Osteocyte (in vitro differentiated cells): ENCODE results near the gene AADACL4. TPM values are rescaled to one million over a fixed set of nuclear protein-coding genes. Genes with fewer than 3 reads are reported as not detected.

Source experiments
- DNase-seq: peaks from one replicate; pipeline ENCODE4 v3.0.0; 2021; ENCODE audit warnings: mixed read lengths; ENCODE audit not compliant: unreplicated experiment; ENCODE audit errors: extremely low spot score
- H3K27ac Mint-ChIP-seq: one replicate; pipeline ENCODE4 v1.8.0; 2021; ENCODE audit warnings: mild to moderate bottlenecking, mixed read lengths; ENCODE audit not compliant: unreplicated experiment
- H3K27me3 Mint-ChIP-seq: one replicate; pipeline ENCODE4 v1.8.0; 2021; ENCODE audit warnings: mixed read lengths; ENCODE audit not compliant: unreplicated experiment
- H3K36me3 Mint-ChIP-seq: one replicate; pipeline ENCODE4 v1.8.0; 2021; ENCODE audit warnings: mixed read lengths; ENCODE audit not compliant: unreplicated experiment
- H3K4me1 Mint-ChIP-seq: one replicate; pipeline ENCODE4 v1.8.0; 2021; ENCODE audit warnings: mixed read lengths; ENCODE audit not compliant: unreplicated experiment
- H3K4me3 Mint-ChIP-seq: one replicate; pipeline ENCODE4 v1.8.0; 2021; ENCODE audit warnings: mild to moderate bottlenecking, moderate library complexity, mixed read lengths; ENCODE audit not compliant: unreplicated experiment
- H3K9me3 Mint-ChIP-seq: one replicate; pipeline ENCODE4 v1.8.0; 2021; ENCODE audit warnings: mixed read lengths; ENCODE audit not compliant: unreplicated experiment
- total RNA-seq: library from RNA; stranded (reverse); gene quantifications from 2 replicates; pipeline ENCODE4 v1.2.1, GENCODE V29; 2021
- TF ChIP-seq, protein P1 (sequence below): fragments of 200-600 bp; sonication (generic); IDR thresholded peaks from 2 replicates; pipeline ENCODE4 v1.5.0; 2021; ENCODE audit warnings: antibody characterized with exemption, mild to moderate bottlenecking, moderate library complexity

AADACL4 gene
- total RNA-seq, 1 donor from 2014 or later, result not detected

DNA sequence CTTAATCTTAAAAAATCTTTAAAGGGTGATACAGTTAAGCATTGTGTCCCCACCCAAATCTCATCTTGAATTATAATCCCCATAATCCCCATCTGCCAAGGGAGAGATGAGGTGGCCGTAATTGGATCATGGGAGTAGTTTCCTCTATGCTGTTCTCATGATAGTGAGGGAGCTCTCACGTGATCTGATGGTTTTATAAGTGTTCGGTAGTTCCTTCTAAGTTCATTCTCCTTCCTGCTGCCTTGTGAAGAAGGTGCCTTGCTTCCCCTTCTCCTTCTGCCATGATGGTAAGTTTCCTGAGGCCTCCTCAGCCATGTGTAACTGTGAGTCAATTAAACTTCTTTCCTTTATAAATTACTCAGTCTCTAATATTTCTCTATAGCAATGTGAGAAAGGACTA, 36.6 kb upstream of the AADACL4 start:
- H3K27ac Mint-ChIP-seq, result no peak overlapping the region
- H3K4me3 Mint-ChIP-seq, result no peak overlapping the region
- H3K4me1 Mint-ChIP-seq, result peaks cover 16% of the 10 kb centered on the region
- TF ChIP-seq, protein P1, sequence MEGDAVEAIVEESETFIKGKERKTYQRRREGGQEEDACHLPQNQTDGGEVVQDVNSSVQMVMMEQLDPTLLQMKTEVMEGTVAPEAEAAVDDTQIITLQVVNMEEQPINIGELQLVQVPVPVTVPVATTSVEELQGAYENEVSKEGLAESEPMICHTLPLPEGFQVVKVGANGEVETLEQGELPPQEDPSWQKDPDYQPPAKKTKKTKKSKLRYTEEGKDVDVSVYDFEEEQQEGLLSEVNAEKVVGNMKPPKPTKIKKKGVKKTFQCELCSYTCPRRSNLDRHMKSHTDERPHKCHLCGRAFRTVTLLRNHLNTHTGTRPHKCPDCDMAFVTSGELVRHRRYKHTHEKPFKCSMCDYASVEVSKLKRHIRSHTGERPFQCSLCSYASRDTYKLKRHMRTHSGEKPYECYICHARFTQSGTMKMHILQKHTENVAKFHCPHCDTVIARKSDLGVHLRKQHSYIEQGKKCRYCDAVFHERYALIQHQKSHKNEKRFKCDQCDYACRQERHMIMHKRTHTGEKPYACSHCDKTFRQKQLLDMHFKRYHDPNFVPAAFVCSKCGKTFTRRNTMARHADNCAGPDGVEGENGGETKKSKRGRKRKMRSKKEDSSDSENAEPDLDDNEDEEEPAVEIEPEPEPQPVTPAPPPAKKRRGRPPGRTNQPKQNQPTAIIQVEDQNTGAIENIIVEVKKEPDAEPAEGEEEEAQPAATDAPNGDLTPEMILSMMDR, result no peak
- peaks cover 19% of the 10 kb centered on the region for H3K36me3 Mint-ChIP-seq
- no peak for DNase-seq
- H3K9me3 Mint-ChIP-seq, result peaks cover 3% of the 10 kb centered on the region
- H3K27me3 Mint-ChIP-seq, result peaks cover 1% of the 10 kb centered on the region

DNA sequence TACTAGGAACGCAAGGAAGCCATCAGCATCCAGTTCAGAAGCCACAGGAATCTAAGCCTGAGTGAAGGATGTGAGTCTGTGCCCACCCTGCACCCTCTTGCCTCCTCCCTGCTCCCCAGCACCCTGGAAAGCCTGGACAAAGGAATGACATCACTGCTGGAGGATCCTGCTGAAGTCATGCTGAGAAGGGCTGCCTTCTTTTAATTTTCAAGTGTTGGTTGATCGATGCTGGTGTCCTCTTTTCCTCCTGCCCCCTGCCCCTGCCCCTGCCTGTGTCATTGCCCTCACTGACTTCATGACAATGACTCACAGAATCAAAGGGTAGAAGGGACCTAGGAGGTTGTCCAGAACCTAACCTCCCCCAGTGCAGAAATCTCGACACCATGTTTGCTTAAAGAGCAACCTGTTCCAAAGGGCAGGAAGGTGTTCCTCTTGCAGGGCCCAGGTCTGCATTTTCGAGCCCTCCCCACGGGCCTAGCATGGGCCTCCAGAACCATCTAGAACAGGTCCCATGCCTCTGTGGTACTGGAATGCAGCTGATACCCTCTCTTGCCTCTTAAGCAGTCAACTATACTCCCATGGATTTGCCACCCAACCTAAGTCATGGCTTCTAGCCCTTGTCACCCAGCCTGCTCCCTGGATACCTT, 35.5 kb upstream of the AADACL4 start:
- no peak for DNase-seq

DNA sequence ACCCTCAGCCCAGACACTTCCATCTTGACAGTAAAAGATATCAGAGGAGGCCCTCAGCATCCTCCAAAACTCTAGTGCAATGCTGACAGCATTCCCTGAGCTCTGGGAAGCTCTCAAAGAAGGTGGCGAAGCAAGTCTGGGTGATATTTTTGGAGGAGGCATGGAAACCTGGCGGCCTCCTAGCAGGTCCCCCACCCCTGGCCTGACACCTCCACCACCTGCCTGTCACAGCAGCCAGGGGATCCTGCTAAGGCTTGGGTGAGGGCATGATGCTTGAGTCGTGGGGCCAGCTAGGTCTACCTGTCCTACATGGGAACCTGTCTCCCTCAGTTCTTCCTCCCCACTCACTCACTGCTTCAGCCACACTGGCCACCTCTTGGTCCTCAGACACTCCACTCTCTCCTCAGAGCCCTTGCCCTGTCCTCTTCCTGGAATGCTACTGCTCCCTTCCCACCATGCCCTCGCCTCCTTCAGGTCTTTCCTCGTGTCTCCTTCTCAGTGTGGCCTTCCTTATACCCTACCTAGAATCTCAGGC, 34.3 kb upstream of the AADACL4 start:
- Mint-ChIP-seq H3K4me1 (peaks cover 6% of the 10 kb centered on the region), H3K4me3 (no peak overlapping the region), H3K36me3 (peaks cover 25% of the 10 kb centered on the region), H3K27me3 (peaks cover 4% of the 10 kb centered on the region), H3K27ac (no peak overlapping the region), H3K9me3 (peaks cover 3% of the 10 kb centered on the region)
- DNase-seq, result no peak
- TF ChIP-seq, protein P1, result no peak

More for the DNA sequence above, 35.5 kb upstream of the AADACL4 start:
- H3K27me3 Mint-ChIP-seq, result peaks cover 4% of the 10 kb centered on the region
- peaks cover 3% of the 10 kb centered on the region for H3K9me3 Mint-ChIP-seq
- H3K36me3 Mint-ChIP-seq, result peaks cover 25% of the 10 kb centered on the region
- no peak overlapping the region for H3K4me3 Mint-ChIP-seq
- H3K4me1 Mint-ChIP-seq, result peaks cover 13% of the 10 kb centered on the region
- TF ChIP-seq, protein P1, result no peak
- no peak overlapping the region for H3K27ac Mint-ChIP-seq

DNA sequence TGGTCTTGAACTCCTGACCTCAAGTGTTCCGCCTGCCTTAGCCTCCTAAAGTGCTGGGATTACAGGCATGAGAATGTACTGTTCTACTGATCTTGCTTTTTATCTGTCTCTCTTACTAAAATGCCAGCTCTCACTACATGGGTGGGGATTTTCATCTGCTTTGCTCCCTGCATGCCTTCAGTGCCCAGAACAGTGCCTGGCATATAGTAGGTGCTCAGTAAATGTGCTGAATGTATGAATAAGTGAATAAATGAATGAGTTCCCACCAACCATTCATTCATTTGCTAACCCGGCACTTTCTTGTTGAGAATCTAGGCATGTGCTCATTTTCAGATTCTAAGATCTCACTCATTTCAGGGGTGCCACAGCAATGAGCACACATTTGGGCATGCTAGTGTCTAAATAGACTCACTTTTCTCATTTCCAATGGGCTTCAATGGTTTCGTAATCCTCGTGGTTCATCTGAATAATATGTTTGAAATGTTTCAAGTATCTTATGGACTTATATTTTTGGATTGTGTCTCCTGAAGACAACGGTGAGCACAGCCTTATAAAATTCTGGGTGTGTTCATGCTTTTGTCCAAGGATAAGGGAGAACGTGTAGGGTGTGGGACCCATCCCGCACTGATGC, 33.5 kb upstream of the AADACL4 start:
- Mint-ChIP-seq H3K4me3 (no peak overlapping the region), H3K27me3 (peaks cover 4% of the 10 kb centered on the region), H3K4me1 (peaks cover 14% of the 10 kb centered on the region), H3K9me3 (peaks cover 3% of the 10 kb centered on the region), H3K36me3 (peaks cover 27% of the 10 kb centered on the region), H3K27ac (no peak overlapping the region)
- DNase-seq, result no peak
- TF ChIP-seq, protein P1, result no peak

DNA sequence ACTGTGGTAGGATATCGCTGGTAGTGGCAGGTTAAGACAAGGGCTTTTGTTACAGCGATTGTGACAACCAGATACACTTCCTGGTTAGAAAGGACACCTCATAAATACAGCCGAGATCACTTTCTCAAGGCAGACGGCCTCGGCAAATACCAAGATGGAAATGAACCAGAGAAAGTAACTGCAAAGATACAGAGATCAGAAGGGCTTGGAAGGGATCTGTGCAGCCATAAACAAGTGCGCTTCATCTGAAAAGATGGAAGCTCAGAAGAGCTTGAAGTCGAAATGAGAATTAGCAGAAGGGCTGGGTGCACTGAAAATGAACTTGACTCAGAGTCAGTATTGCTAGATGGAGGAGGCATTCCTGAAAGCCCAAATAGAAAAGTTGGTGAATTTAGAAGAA, 32.9 kb upstream of the AADACL4 start:
- peaks cover 4% of the 10 kb centered on the region for H3K27me3 Mint-ChIP-seq
- TF ChIP-seq, protein P1, result no peak
- H3K27ac Mint-ChIP-seq, result no peak overlapping the region
- DNase-seq, result no peak
- peaks cover 3% of the 10 kb centered on the region for H3K9me3 Mint-ChIP-seq
- peaks cover 27% of the 10 kb centered on the region for H3K36me3 Mint-ChIP-seq
- H3K4me1 Mint-ChIP-seq, result peaks cover 19% of the 10 kb centered on the region
- H3K4me3 Mint-ChIP-seq, result no peak overlapping the region
